HFFc6 (cell line): ENCODE results near the gene CKAP5. TPM values are rescaled to one million over a fixed set of nuclear protein-coding genes. Genes with fewer than 3 reads are reported as not detected.

Experiments
- DNase-seq: peaks from one replicate; pipeline ENCODE4 v3.0.0-alpha.2; 2018
- H3K27ac Mint-ChIP-seq: 2 replicates; pipeline ENCODE4 v1.8.0; 2020; ENCODE audit warnings: mild to moderate bottlenecking, mixed read lengths
- H3K27me3 Mint-ChIP-seq: 2 replicates; pipeline ENCODE4 v1.8.0; 2021; ENCODE audit warnings: mild to moderate bottlenecking, moderate library complexity, mixed read lengths; ENCODE audit not compliant: insufficient read depth
- H3K36me3 Mint-ChIP-seq: 2 replicates; pipeline ENCODE4 v1.8.0; 2021; ENCODE audit warnings: low read depth, mixed read lengths
- H3K4me1 Mint-ChIP-seq: 2 replicates; pipeline ENCODE4 v1.8.0; 2020; ENCODE audit warnings: low read depth, mixed read lengths
- H3K4me3 Mint-ChIP-seq: 2 replicates; pipeline ENCODE4 v1.8.0; 2020; ENCODE audit warnings: mild to moderate bottlenecking, moderate library complexity, mixed read lengths
- H3K9me3 Mint-ChIP-seq: 2 replicates; pipeline ENCODE4 v1.8.0; 2020; ENCODE audit warnings: mild to moderate bottlenecking, mixed read lengths
- CTCF ChIP-seq: fragments of 200-600 bp; sonication (generic); IDR thresholded peaks from 2 replicates; pipeline ENCODE4 v1.5.0; 2021; ENCODE audit warnings: antibody characterized with exemption, mild to moderate bottlenecking
- total RNA-seq, 6 experiments: library from RNA; stranded (reverse); fragmentation: NEBNext Ultra II Directional; extraction: Animal tissue kit (Norgen Biotek cat#: 25700); gene quantifications; 2 replicates in 1 of 6; 3 replicates in 5 of 6; pipeline ENCODE4 v1.2.3, GENCODE V29; 2021

The CKAP5 gene
- total RNA-seq, 6 experiments from 2014 or later = 87.8 to 125 (median 116) TPM

GRCh38 chr11:46834821-46835220, 11.3 kb downstream of the CKAP5 start:
- no peaks in the 10 kb centered on the region; the same call in 1 of the 2 replicates for H3K27me3 Mint-ChIP-seq
- TF ChIP-seq CTCF = no peak
- H3K9me3 Mint-ChIP-seq = no peaks in the 10 kb centered on the region
- H3K4me3 Mint-ChIP-seq = no peak overlapping the region
- H3K27ac Mint-ChIP-seq = no peak overlapping the region
- peaks cover 4% of the 10 kb centered on the region; the same call in 1 of the 2 replicates for H3K36me3 Mint-ChIP-seq
- peaks cover 27% of the 10 kb centered on the region for H3K4me1 Mint-ChIP-seq
- no peak for DNase-seq

- Mint-ChIP-seq H3K27me3 (no peaks in the 10 kb centered on the region; the same call in 1 of the 2 replicates), H3K4me3 (no peak overlapping the region), H3K9me3 (no peaks in the 10 kb centered on the region), H3K27ac (peak overlapping the region; percentile 51), H3K4me1 (peaks cover 35% of the 10 kb centered on the region), H3K36me3 (peaks cover 4% of the 10 kb centered on the region; the same call in 1 of the 2 replicates)
- no peak for TF ChIP-seq CTCF
- DNase-seq = no peak
Measured at GRCh38 chr11:46832511-46833214, 13.4 kb downstream of the CKAP5 start.

- H3K36me3 Mint-ChIP-seq = peaks cover 4% of the 10 kb centered on the region; the same call in 1 of the 2 replicates
- H3K9me3 Mint-ChIP-seq = no peaks in the 10 kb centered on the region
- DNase-seq = no peak
- H3K27me3 Mint-ChIP-seq = no peaks in the 10 kb centered on the region
- TF ChIP-seq CTCF = no peak
- H3K27ac Mint-ChIP-seq = peak overlapping the region; percentile 56
- peaks cover 62% of the 10 kb centered on the region for H3K4me1 Mint-ChIP-seq
- H3K4me3 Mint-ChIP-seq = peak overlapping the region; percentile 15
Measured at GRCh38 chr11:46827995-46828394, 18.1 kb downstream of the CKAP5 start.

GRCh38 chr11:46826310-46827044, 19.6 kb downstream of the CKAP5 start:
- peak; percentile 60 for DNase-seq
- Mint-ChIP-seq H3K9me3 (no peaks in the 10 kb centered on the region), H3K36me3 (peaks cover 4% of the 10 kb centered on the region; the same call in 1 of the 2 replicates), H3K4me3 (peak overlapping the region; percentile 90), H3K4me1 (peaks cover 53% of the 10 kb centered on the region), H3K27me3 (no peaks in the 10 kb centered on the region), H3K27ac (peak overlapping the region; percentile 79)
- no peak for TF ChIP-seq CTCF

GRCh38 chr11:46808799-46809431, 37.2 kb downstream of the CKAP5 start:
- H3K4me3 Mint-ChIP-seq = no peak overlapping the region
- H3K27ac Mint-ChIP-seq = peak overlapping the region; percentile 45
- H3K4me1 Mint-ChIP-seq = peaks cover 8% of the 10 kb centered on the region
- peak; percentile 62 for TF ChIP-seq CTCF
- H3K27me3 Mint-ChIP-seq = no peaks in the 10 kb centered on the region
- peaks cover 28% of the 10 kb centered on the region for H3K36me3 Mint-ChIP-seq
- H3K9me3 Mint-ChIP-seq = no peaks in the 10 kb centered on the region
- peak; percentile 9 for DNase-seq
